Measurements from ENCODE around the gene SPAG16.

DNA sequence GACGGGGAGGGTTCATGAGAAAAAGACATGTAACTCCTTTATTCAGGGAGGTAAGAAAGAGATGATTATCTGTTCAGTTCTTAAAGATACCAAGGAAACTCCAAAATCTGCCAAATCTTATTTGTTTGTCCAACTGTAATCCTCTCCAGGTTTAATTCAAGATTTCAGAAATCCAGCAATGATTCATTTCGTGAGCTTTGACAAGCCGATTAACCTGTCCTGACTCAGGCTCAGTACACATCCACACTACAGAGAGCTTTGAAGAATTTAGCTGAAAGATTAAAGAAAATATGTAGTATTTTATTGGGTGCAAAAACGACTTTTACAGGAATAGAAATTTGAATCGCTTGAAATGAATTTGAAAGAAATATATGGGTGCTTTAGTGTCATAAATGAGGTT lies 1.1 kb downstream of the SPAG16 start:
- TF ChIP-seq, protein P1, sequence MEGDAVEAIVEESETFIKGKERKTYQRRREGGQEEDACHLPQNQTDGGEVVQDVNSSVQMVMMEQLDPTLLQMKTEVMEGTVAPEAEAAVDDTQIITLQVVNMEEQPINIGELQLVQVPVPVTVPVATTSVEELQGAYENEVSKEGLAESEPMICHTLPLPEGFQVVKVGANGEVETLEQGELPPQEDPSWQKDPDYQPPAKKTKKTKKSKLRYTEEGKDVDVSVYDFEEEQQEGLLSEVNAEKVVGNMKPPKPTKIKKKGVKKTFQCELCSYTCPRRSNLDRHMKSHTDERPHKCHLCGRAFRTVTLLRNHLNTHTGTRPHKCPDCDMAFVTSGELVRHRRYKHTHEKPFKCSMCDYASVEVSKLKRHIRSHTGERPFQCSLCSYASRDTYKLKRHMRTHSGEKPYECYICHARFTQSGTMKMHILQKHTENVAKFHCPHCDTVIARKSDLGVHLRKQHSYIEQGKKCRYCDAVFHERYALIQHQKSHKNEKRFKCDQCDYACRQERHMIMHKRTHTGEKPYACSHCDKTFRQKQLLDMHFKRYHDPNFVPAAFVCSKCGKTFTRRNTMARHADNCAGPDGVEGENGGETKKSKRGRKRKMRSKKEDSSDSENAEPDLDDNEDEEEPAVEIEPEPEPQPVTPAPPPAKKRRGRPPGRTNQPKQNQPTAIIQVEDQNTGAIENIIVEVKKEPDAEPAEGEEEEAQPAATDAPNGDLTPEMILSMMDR (conservative IDR thresholded peaks at IDR 0.05; ENCODE audit: low read length): no peak
- TF ChIP-seq EZH2phosphoT487 (IDR thresholded peaks at IDR 0.05; ENCODE audit: borderline replicate concordance): no peak
